Fibroblast of lung (primary cell): ENCODE measurements around the gene PDE8B. TPM values are rescaled to one million over a fixed set of nuclear protein-coding genes. Genes with fewer than 3 reads are reported as not detected.

ENCODE experiments used
- DNase-seq, 2 donors: peaks; one replicate each; pipeline versions ENCODE4 v3.0.0 to v3.0.0-alpha.2; 2010; ENCODE audit warnings: low read depth in 2 of 2
- H2AFZ ChIP-seq: 2 replicates; pipeline ENCODE4 v1.5.1; 2012; ENCODE audit warnings: low read length, control low read depth, inconsistent platforms
- H3K27ac ChIP-seq: 2 replicates; pipeline ENCODE4 v1.5.1; 2011; ENCODE audit warnings: low read length, control low read depth; ENCODE audit not compliant: insufficient read depth
- H3K27me3 ChIP-seq: 2 replicates; pipeline ENCODE4 v1.5.1; 2011; ENCODE audit warnings: mild to moderate bottlenecking, low read length; ENCODE audit not compliant: control insufficient read depth, insufficient read depth
- H3K36me3 ChIP-seq: 2 replicates; pipeline ENCODE4 v1.5.1; 2011; ENCODE audit warnings: low read length; ENCODE audit not compliant: control insufficient read depth, insufficient read depth
- H3K4me1 ChIP-seq: 2 replicates; pipeline ENCODE4 v1.5.1; 2011; ENCODE audit warnings: low read length; ENCODE audit not compliant: control insufficient read depth, insufficient read depth; ENCODE audit errors: extremely low read depth
- H3K4me2 ChIP-seq: 2 replicates; pipeline ENCODE4 v1.5.1; 2011; ENCODE audit warnings: low read length, control low read depth; ENCODE audit not compliant: insufficient read depth; ENCODE audit errors: extremely low read depth
- H3K4me3 ChIP-seq, 4 experiments: fragments of 200-600 bp in 1 of 4; sonication (generic) in 1 of 4; replicated peaks in 1 of 4; 2 replicates each; pipeline ENCODE4 v1.5.1; 2011 to 2016; ENCODE audit warnings: low read length in 4 of 4, low read depth in 3 of 4, mild to moderate bottlenecking in 3 of 4, control low read depth in 2 of 4, inconsistent platforms in 1 of 4, mixed read lengths in 1 of 4; ENCODE audit not compliant: insufficient read depth in 1 of 4; ENCODE audit errors: control extremely low read depth in 1 of 4
- H3K79me2 ChIP-seq: 2 replicates; pipeline ENCODE4 v1.5.1; 2012; ENCODE audit warnings: mild to moderate bottlenecking, low read length, inconsistent platforms; ENCODE audit not compliant: control insufficient read depth, insufficient read depth
- H3K9ac ChIP-seq: 2 replicates; pipeline ENCODE4 v1.5.1; 2011; ENCODE audit warnings: mild to moderate bottlenecking, low read length, control low read depth; ENCODE audit not compliant: insufficient read depth
- H3K9me3 ChIP-seq: 2 replicates; pipeline ENCODE4 v1.5.1; 2012; ENCODE audit warnings: low read depth, low read length; ENCODE audit not compliant: control insufficient read depth, insufficient read depth
- H4K20me1 ChIP-seq: 2 replicates; pipeline ENCODE4 v1.5.1; 2011; ENCODE audit warnings: low read length; ENCODE audit not compliant: control insufficient read depth, insufficient read depth; ENCODE audit errors: extremely low read depth
- CTCF ChIP-seq, 2 donors: IDR thresholded peaks in 1 of 2; conservative IDR thresholded peaks in 1 of 2; 1 replicate in 1 of 2; 2 replicates in 1 of 2; pipeline ENCODE4 v1.5.1; 2011 to 2012; ENCODE audit warnings: low read length in 2 of 2, control low read depth in 1 of 2, inconsistent platforms in 1 of 2, low read depth in 1 of 2, mild to moderate bottlenecking in 1 of 2
- EZH2 ChIP-seq: IDR thresholded peaks from 2 replicates; pipeline ENCODE4 v1.5.1; 2012; ENCODE audit warnings: low read length, control low read depth, mild to moderate bottlenecking; ENCODE audit errors: missing control alignments
- polyA plus RNA-seq, 2 donors: library from polyadenylated mRNA; depleted of rRNA in 1 of 2; stranded (reverse) in 1 of 2; unstranded in 1 of 2; fragments of >200 nt; gene quantifications; 2 replicates each; pipeline ENCODE4 v1.2.1, GENCODE V29; 2011 to 2012; ENCODE audit warnings: missing spikeins in 1 of 2
- total RNA-seq: library from RNA; depleted of rRNA; stranded (reverse); fragments of >200 nt; gene quantifications from 2 replicates; pipeline ENCODE4 v1.2.1, GENCODE V29; 2014

Gene PDE8B
- total and polyA plus RNA-seq, 2 donors (not counting 1 experiment from before 2014, with no cell fraction given) = 0.17 to 0.18 TPM

- Histone ChIP-seq H3K79me2 (no peaks in the 10 kb centered on the region), H4K20me1 (no peaks in the 10 kb centered on the region), H2AFZ (no peak overlapping the region), H3K9me3 (no peaks in the 10 kb centered on the region), H3K27me3 (peaks cover 3% of the 10 kb centered on the region), H3K27ac (no peak overlapping the region), H3K4me2 (no peak overlapping the region), H3K4me3 (no peak overlapping the region), H3K4me1 (peaks cover 4% of the 10 kb centered on the region), H3K36me3 (no peaks in the 10 kb centered on the region), H3K9ac (no peak overlapping the region)
- no peak for DNase-seq
- TF ChIP-seq CTCF (conservative IDR thresholded peaks at IDR 0.05 in 1 of 2, IDR thresholded peaks at IDR 0.05 in 1 of 2; ENCODE audit: low read depth in 1 of 2, low read length in 2 of 2) = no peak
- TF ChIP-seq EZH2 = no peak
Measured at GRCh38 chr5:77359231-77359630, 148.8 kb downstream of the PDE8B start.

- no peak overlapping the region for H2AFZ ChIP-seq
- no peak overlapping the region for H3K9ac ChIP-seq
- no peaks in the 10 kb centered on the region for H3K79me2 ChIP-seq
- DNase-seq = no peak
- TF ChIP-seq CTCF (conservative IDR thresholded peaks at IDR 0.05 in 1 of 2, IDR thresholded peaks at IDR 0.05 in 1 of 2; ENCODE audit: low read depth in 1 of 2, low read length in 2 of 2) = no peak
- TF ChIP-seq EZH2 = no peak
- H3K4me3 ChIP-seq = no peak overlapping the region
- H3K36me3 ChIP-seq = no peaks in the 10 kb centered on the region
- no peaks in the 10 kb centered on the region for H4K20me1 ChIP-seq
- H3K9me3 ChIP-seq = no peaks in the 10 kb centered on the region
- H3K27ac ChIP-seq = no peak overlapping the region
- H3K4me1 ChIP-seq = peaks cover 4% of the 10 kb centered on the region
- H3K27me3 ChIP-seq = no peaks in the 10 kb centered on the region
- no peak overlapping the region for H3K4me2 ChIP-seq
Measured at GRCh38 chr5:77360381-77360780, 149.9 kb downstream of the PDE8B start.

- no peak overlapping the region for H3K27ac ChIP-seq
- H3K9ac ChIP-seq = no peak overlapping the region
- no peak overlapping the region for H2AFZ ChIP-seq
- DNase-seq = no peak
- no peak overlapping the region for H3K4me3 ChIP-seq
- H3K79me2 ChIP-seq = no peaks in the 10 kb centered on the region
- H3K4me2 ChIP-seq = no peak overlapping the region
- TF ChIP-seq CTCF (conservative IDR thresholded peaks at IDR 0.05 in 1 of 2, IDR thresholded peaks at IDR 0.05 in 1 of 2; ENCODE audit: low read depth in 1 of 2, low read length in 2 of 2) (no peak), EZH2 (no peak)
- H3K4me1 ChIP-seq = peaks cover 4% of the 10 kb centered on the region
- H3K9me3 ChIP-seq = no peaks in the 10 kb centered on the region
- no peaks in the 10 kb centered on the region for H3K27me3 ChIP-seq
- no peaks in the 10 kb centered on the region for H3K36me3 ChIP-seq
- no peaks in the 10 kb centered on the region for H4K20me1 ChIP-seq
Measured at GRCh38 chr5:77360973-77361372, 150.5 kb downstream of the PDE8B start.
